ENCODE measurements around the gene MMRN2.
"Not testable (repeated sequence)": the region's sequence is repeated elsewhere in the genome, so short reads cannot be mapped to it uniquely, and the experiment has no call there.

MMRN2 gene

GRCh38 chr10:86941991-86942421, 15.4 kb downstream of the MMRN2 start:
- no peak for DNase-seq (ENCODE audit: low read depth)

- no peak for DNase-seq (ENCODE audit: low read depth)
Measured at GRCh38 chr10:86941426-86941825, 16.0 kb downstream of the MMRN2 start.

- DNase-seq (ENCODE audit: low read depth): no peak
Measured at GRCh38 chr10:86940677-86941076, 16.7 kb downstream of the MMRN2 start.

GRCh38 chr10:86940076-86940475, 17.3 kb downstream of the MMRN2 start:
- DNase-seq (ENCODE audit: low read depth): not testable (repeated sequence)

GRCh38 chr10:86938260-86938659, 19.2 kb downstream of the MMRN2 start:
- DNase-seq (ENCODE audit: low read depth): no peak

GRCh38 chr10:86937502-86938154, 19.8 kb downstream of the MMRN2 start:
- no peak for DNase-seq (ENCODE audit: low read depth)

- no peak for DNase-seq (ENCODE audit: low read depth)
Measured at GRCh38 chr10:86936661-86937501, 20.5 kb downstream of the MMRN2 start.

- DNase-seq (ENCODE audit: low read depth): not testable (repeated sequence)
Measured at GRCh38 chr10:86934162-86934711, 23.2 kb downstream of the MMRN2 start.

GRCh38 chr10:86932674-86933073, 24.7 kb downstream of the MMRN2 start:
- DNase-seq (ENCODE audit: low read depth): no peak

- no peak for DNase-seq (ENCODE audit: low read depth)
Measured at GRCh38 chr10:86931872-86932271, 25.5 kb downstream of the MMRN2 start.

GRCh38 chr10:86929468-86930380, 27.7 kb downstream of the MMRN2 start:
- DNase-seq (ENCODE audit: low read depth): no peak

- DNase-seq (ENCODE audit: low read depth): no peak
Measured at GRCh38 chr10:86922553-86922961, 34.9 kb downstream of the MMRN2 start.

- no peak for DNase-seq (ENCODE audit: low read depth)
Measured at GRCh38 chr10:86918022-86918471, 39.4 kb downstream of the MMRN2 start.

- no peak for DNase-seq (ENCODE audit: low read depth)
Measured at GRCh38 chr10:86914734-86915133, 42.7 kb downstream of the MMRN2 start.

- DNase-seq (ENCODE audit: low read depth): no peak
Measured at GRCh38 chr10:86905429-86905828, 52.0 kb downstream of the MMRN2 start.

- no peak for DNase-seq (ENCODE audit: low read depth)
Measured at GRCh38 chr10:86904600-86904999, 52.8 kb downstream of the MMRN2 start.

- DNase-seq (ENCODE audit: low read depth): no peak
Measured at GRCh38 chr10:86900955-86901354, 56.5 kb downstream of the MMRN2 start.

- DNase-seq (ENCODE audit: low read depth): no peak
Measured at GRCh38 chr10:86899670-86900276, 57.6 kb downstream of the MMRN2 start.

- no peak for DNase-seq (ENCODE audit: low read depth)
Measured at GRCh38 chr10:86899132-86899531, 58.3 kb downstream of the MMRN2 start.

GRCh38 chr10:86898511-86898910, 58.9 kb downstream of the MMRN2 start:
- DNase-seq (ENCODE audit: low read depth): no peak

GRCh38 chr10:86889997-86890396, 67.4 kb downstream of the MMRN2 start:
- no peak for DNase-seq (ENCODE audit: low read depth)
